ENCODE measurements around the gene RALY.

DNA sequence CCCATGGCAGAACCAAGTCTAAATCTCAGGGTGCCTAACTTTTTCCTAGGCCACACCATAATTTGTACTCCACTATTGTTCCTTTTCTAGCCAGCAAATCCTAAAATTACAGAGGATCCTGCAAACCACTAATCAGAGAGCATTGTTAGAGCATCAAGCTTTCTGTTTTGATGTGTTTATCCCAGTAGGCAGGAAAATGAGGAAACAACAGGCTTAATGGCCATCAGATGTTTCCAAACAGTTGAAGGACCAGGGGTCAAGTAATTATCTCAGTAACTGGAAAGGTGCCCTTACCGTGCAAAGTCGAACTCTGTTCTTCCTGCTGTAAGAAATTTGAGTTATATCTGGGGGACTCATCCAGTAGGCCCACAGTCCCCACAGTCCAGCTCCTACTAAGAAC is 58.7 kb downstream of the RALY start:
- TF ChIP-seq, protein P1, sequence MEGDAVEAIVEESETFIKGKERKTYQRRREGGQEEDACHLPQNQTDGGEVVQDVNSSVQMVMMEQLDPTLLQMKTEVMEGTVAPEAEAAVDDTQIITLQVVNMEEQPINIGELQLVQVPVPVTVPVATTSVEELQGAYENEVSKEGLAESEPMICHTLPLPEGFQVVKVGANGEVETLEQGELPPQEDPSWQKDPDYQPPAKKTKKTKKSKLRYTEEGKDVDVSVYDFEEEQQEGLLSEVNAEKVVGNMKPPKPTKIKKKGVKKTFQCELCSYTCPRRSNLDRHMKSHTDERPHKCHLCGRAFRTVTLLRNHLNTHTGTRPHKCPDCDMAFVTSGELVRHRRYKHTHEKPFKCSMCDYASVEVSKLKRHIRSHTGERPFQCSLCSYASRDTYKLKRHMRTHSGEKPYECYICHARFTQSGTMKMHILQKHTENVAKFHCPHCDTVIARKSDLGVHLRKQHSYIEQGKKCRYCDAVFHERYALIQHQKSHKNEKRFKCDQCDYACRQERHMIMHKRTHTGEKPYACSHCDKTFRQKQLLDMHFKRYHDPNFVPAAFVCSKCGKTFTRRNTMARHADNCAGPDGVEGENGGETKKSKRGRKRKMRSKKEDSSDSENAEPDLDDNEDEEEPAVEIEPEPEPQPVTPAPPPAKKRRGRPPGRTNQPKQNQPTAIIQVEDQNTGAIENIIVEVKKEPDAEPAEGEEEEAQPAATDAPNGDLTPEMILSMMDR (IDR thresholded peaks at IDR 0.05) = no peak
- TF ChIP-seq POLR2A (IDR thresholded peaks at IDR 0.05) (no peak), EP300 (IDR thresholded peaks at IDR 0.05) (no peak)

Data from ovary (tissue), 3 donors.